ENCODE results near the gene BLOC1S6.

Gene BLOC1S6, protein sequence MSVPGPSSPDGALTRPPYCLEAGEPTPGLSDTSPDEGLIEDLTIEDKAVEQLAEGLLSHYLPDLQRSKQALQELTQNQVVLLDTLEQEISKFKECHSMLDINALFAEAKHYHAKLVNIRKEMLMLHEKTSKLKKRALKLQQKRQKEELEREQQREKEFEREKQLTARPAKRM

DNA sequence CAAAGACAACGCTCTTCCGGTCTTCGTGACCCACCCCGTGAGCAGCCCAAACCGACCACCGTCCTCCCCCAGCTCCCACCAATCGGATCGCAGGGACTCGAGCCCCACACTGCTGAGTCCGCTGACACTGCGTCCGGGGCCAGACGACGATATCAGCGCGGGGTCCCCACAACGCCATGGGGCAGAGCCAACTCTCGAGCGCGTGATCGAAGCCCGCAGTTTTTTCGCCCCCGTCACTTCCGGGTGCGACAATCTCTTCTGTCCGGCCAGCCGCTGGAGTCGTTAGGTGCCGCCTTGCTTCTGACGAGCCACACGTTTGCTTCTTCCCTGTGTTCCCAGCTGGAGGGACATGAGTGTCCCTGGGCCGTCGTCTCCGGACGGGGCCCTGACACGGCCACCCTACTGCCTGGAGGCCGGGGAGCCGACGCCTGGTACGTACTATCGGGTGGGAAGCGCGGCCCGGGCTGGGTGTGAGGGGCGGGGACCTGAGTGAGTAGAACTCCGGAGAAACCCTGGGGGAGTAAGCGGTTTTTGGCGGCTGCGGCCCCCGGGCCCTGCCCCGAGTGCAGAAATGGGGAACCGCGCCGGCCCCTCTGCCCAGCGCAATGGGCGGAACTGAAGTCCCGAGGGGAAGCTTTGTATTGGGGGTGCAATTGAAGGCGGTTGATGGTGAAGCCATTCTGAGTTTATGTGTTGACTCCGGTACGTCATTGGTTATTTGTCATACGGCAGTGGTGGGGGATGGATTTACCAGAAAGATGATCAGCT is at the start of gene BLOC1S6:
TSS of gene BLOC1S6 (plus strand) at position 285 of the 768 bp plus-strand sequence. CDS start at position 350, 65 bp downstream.
- peak; percentile 93 for DNase-seq

DNA sequence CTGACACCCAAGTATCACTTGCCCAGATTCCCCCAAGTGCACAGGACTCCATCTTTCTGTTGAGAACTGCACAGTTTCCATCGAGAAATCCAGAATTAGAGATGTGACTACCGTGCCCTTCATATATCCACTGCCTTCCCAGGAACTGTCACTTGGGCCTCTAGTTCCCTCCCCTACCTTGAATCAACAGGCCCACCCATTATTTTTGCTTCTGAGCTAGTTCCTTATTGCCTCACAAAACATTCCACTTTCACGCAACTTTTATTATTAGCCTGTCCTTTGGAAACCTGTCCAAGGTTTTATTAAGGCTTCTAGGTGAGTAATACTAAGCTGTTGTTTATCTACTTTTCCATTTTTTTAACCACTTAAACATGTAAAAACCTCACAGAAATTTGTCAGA is 47.5 kb upstream of the BLOC1S6 start:
- DNase-seq, result no peak

DNA sequence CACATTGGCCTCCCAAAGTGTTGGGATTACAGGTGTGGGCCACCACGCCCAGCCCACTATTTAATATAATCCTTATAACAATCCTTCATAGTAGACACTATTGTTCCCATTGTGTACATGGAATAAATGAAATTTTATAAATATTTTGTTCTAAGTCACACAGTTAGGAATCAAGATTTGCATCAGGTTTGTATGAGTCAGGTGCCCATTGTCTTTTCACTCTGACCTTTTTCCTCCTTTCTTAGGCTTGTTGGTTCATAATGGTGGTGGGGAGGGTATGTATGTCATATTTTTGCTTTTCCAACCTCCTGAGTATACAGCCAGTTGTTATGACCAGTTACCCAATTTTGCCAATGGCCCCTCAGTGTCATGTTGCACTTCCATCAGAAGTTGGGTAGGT is 46.6 kb upstream of the BLOC1S6 start:
- DNase-seq, result no peak

DNA sequence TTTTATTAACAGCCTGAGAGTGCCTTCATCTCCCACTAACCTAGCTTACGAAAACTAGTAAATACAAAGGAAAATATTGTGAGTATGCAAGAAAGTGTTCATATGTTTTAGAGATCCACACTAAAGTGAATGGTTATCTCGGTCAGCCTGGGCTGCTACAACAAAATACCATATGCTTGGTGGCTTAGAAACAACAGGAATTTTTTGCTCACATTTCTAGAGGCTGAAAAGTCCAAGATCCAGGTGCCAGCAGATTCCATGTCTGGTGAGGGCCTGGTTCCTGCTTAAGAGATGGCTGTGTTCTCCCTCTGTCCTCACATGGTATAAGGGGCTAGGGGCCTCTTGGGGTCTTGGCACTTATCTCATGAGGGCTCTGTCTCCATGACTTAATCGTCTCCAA is 44.1 kb upstream of the BLOC1S6 start:
- DNase-seq, result no peak

DNA sequence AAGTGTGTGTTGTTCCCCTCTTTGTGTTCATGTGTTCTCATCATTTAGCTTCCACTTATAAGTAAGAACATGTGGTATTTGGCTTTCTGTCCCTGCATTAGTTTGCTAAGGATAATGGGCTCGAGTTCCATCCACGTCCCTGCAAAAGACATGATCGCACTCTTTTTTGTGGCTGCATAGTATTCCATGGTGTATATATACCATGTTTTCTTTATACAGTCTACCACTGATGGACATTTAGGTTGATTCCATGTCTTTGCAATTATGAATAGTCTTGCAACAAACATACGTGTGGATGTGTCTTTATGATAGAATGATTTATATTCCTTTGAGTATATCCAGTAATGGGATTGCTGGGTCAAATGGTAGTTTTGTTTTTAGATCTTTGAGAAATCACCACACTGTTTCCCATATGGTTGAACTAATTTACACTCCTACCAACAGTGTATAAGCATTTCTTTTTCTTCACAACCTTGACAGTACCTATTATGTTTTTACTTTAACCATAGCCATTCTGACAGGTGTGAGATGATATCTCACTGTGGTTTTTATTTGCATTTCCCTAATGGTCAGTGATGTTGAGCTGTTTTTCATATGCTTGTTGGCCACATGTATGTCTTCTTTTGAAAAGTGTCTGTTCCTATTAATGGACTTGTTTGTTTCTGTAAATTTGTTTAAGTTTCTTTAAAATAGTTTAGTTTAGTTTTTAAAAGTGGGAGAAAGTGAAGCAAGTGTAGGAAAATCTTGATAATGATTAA is 42.7 kb upstream of the BLOC1S6 start:
- DNase-seq, result no peak

DNA sequence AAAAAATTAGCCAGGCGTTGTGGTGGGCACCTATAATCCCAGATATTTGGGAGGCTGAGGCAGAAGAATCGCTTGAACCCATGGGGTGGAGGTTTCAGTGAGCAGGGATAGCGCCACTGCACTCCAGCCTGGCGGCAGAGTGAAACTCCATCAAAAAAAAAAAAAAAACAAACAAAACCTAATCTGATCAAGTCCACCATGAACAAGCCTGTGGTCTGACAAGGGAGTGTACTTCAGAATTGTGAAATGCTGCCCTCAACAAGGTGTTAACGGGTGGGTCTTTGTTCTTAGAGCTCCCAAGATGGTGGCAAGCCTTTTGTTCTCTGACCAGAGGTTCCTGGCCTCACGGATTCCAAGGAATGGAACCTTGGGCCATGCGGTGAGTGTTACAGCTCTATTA is 40.4 kb upstream of the BLOC1S6 start:
- no peak for DNase-seq

DNA sequence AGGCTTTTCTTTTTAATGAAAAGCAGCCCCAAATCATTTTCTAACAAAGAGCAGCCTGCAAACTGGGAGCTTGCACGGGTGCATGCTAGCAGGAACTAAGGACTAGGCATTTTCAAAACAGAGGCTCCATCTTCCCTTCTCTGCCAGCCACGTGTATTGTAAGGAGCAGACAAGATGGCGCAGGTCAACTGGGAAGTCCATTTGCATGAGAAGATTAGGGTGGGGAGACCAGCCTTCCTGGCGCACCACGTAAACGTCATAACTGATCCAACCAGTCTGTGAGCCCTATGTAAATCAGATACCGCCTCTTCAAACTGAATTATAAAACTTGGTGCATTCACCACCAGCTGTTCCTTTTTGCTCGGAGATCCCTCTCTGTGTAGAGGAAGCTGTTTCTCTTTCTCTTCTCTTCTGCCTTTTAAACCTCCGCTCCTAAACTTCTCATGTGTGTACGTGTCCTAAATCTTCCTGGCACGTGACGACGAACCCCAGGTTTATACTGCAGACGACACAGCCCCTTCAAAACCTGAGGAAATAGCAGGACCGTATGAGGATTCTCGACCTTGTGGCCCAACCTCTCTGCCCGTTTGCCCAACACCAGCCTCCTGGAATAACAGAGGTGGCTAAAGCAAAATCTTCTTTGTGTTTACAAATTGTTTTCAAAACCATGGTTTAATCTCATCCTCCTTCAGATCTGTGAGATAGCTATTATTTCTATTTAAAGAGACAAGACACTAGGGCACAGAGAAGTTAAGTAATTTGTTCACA is 38.2 kb upstream of the BLOC1S6 start:
- no peak for DNase-seq

DNA sequence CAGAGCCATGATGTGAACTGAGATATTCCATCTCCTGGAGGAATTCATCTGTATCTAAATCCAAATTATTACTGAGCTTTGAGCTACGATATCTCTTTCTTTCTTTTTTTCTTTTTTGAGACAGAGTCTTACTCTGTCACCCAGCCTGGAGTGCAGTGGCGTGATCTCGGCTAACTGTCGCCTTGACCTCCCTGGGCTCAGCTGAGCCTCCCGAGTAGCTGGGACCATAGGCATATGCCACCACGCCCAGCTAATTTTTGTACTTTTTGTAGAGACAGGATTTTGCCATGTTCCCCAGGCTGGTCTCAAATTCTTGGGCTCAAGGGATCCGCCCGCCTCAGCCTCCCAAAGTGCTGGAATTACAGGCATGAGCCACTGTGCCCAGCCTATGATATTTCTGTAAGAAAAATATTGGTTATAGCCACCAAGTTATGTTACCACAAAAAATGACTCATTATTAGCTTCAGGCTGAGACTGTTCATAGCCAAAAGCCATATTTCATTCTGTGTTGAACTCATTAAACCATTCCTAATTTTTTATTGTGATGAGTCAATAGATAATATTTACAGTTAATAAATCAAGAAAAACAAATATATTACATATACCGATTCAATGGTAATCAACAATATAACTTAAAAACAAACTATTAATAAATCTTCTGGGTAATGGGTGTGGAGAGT is 37.5 kb upstream of the BLOC1S6 start:
- DNase-seq, result no peak

DNA sequence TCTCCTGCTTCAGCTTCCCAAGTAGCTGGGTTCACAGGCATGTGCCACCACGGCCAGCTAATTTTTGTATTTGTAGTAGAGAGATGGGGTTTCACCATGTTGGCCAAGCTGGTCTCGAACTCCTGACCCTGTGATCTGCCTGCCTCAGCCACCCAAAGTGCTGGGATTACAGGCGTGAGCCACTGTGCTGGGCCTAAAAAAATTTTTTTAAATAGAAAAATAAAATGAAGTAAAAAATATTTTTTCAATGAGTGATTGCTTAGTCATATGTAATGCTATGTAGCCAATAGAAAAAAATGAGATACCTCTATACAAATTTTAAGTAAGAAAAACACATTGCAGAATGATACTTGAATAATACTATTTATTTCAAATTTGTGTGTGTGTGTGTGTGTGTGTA is 36.7 kb upstream of the BLOC1S6 start:
- DNase-seq, result no peak

DNA sequence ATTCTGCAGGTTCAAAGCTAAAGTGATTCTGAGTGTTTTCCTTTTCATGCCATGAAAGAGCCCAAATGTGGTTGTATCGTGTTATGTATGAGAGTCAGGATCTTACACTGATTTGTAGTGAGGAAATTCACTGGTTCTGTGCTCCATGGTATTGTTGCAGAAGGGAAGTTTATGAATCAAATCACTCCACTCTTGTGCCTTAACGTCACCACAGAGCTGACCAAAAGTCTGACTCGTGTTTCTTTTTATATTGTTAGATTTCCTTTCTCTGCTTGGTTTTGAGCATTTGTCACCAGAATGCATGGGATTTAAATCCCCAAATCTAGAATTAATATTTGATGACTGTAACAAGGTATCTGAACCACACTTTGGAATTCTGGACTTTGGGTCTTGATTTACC is 35.5 kb upstream of the BLOC1S6 start:
- no peak for DNase-seq

DNA sequence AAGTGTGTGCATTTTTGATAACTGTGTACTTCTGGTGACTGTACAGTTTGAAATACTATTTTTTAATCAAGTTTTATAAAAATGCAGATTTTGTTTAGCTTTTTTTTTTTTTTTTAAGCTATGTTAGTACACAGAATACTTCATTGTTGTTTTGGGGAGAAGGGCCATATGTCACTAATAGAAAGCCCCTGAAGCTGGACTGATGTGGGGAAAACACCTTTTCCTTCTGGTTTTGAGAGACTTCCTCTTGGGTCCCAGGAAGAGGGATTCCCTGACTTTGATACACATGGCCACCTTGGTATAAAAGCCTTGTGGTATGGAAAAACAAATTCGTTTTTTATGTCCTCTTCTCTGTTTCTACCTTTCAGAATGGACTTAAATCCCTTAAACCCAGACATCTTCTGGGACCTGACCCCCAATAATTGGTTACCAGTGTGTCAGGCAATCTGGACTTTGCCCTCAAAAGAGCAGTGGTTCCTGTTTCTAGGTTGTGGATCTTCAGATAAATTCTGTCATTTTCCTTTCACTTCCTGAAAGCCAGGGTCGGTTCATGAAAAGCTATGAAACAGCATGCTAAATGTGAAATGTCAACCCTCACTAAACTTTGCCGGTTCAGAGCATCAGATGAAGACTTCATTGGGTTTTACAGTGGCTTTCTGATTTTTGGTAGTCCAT is 31.1 kb upstream of the BLOC1S6 start:
- no peak for DNase-seq

DNA sequence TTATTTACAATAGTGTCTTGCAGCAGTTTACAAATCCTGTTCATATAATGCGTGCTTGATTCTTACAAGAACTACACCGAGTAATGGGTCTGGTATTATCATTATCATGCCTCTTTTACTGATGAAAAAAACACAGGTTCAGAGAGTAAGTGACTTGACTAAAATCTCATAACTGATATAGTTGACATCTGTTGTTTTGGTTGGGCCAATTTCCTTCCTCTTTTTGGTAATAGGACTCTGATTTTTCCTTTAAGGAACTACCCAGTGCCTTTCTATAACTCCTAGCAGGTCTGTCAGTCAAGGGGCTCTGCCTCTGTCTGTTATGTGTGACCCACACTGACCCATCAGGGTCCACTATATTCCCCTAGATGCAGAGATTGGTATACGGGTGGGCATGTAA is 14.6 kb upstream of the BLOC1S6 start:
- DNase-seq, result no peak

DNA sequence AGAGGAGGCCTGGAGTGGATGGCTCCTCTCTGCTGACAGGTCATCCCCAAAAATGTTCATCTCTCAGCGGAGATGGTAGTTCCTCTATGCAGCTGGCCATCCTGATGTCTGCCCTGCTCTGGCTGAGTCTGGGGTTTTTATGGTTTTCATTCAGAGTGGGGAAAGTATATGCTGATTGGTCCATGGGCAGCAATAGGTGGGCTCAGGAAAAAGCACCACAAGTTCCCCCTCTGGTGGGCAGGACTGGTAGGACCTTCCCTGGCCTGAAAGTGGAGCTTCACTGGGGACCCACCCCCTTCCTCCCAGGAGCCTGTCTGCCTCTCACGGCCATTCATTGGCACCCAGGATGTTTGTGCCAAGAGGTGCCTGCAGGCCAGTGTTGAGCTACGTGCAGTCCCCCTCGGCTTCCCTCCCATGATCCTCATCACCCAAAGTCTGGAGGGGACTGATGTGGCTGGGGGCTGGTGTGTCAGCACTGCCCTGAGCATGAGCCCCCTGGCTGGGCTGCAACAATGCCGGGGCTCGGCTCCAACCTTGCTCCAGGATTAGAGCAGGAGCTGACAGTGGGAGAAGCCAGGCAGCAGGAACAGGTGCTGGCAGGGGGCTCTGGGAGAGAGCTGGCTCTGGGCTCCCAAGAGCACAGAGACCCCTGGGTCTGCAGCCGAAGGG is 13.1 kb upstream of the BLOC1S6 start:
- DNase-seq, result no peak

DNA sequence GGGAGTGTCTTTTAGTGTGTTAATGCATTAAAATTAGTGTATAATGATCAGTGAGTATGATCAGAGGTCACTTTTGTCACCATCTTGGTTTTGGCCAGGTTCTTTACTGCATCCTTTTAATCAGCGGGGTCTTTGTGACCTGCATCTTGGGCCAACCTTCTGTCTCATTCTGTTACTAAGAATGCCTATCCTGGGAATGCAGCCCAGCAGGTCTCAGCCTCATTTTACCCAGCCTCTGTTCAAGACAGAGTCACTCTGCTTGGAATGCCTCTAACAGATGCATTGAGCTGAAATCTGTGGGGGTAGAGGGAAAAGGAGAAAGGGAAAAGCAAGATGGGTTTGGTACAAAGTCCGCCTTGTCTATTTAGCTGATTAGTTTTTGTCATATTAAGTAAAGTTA is 5.3 kb upstream of the BLOC1S6 start:
- no peak for DNase-seq

DNA sequence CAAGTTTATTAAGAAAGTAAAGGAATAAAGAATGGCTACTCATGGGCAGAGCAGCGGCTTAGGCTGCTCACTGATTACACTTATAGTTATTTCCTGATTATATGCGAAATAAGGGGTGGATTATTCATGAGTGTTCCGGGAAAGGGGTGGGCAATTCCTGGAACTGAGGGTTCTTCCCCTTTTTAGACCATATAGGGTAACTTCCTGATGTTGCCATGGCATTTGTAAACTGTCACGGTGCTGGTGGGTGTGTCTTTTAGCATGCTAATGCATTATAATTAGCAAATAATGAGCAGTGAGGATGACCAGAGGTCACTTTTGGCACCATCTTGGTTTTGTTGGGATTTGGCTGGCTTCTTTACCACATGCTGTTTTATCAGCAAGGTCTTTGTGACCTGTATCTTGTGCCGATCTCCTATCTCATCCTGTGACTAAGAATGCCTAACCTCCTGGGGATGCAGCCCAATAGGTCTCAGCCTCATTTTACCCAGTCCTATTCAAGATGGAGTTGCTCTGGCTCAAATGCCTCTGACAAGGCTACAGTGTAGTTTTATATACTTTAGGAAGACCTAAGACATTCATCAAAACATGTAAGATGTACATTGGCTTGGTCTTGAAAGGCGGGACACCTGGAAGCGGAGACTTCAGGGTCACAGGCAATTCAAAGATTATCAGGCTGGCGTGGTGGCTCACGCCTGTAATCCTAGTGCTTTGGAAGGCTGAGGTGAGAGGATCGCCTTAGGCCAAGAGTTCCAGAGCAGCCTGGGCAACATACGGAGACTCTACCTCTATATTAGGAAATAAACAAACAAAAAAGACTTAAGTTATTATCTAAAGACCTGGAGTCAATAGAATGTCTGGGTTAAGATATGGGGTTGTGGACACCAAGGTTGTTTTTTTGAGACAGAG is 3.2 kb upstream of the BLOC1S6 start:
- no peak for DNase-seq

DNA sequence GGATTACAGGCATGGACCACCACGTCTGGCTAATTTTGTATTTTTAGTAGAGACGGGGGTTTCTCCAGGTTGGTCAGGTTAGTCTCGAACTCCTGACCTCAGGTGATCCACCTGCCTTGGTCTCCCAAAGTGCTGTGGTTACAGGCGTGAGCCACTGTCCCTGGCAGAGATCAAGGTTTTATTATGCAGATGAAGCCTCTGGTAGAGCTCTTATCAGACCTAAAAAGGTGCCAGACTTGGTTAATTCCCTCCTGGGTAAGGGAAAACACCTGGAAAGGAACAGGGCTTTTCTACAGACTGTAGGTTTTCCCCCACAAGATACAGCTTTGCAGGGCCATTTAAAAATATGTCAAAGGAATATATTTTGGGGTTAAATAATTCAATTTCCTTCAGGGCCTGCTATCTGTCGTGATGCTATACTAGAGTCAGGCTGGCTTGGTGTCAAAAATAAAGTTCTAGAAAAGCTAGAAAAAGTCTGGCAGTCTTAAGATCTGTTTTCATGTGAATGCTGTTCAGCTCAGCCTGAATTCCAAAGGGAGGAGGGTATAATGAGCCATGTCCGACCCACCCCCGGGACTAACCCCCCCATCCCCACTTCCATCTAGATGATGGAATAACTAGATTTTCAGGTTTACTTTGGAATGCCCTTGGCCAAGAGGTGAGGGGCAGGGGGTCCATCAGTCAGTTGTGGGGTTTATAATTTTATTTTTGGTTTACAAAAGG is 1.9 kb upstream of the BLOC1S6 start:
- DNase-seq, result no peak

DNA sequence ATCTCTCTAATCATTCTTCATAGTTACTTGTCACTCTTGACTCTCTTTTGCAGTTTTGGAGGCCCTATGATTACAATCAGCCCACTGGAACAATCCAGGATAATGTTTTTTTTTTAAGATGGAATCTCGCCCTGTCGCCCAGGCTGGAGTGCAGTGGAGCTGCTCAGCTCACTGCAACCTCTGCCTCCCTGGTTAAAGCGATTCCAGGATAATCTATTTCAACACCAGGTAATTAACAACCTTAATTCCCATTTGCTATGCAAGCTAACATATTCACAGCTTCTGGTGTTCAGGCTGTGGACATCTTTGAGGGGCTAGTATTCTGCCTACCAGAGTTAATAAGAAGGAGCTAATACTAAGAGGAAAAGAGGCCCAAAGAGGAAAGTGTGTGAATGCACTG is 1.1 kb upstream of the BLOC1S6 start:
- no peak for DNase-seq

DNA sequence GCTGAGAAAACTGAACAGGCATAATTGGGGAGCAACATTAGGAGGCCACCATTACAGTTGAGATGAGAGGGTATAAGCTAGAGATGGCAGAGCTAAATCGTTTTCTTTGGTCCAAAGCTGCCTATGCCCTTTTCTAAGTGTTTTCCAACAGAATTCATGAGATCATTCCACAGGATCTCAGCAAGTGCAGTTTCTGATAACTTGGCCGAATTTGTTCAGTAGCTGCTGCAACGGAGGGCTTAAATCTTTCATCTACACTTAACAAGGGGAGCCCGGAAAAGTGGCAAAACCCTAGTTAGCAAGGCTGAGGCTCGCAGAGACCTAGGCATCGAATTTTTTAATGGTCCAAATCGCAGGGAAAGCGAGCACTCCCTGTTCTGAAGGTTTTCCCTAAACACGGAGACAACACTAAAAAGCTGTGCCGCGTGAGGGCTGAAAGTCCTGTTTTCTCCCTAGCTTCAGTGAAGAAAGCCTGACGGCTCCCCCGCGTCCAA is 531 bp upstream of the BLOC1S6 start:
- DNase-seq, result no peak

DNA sequence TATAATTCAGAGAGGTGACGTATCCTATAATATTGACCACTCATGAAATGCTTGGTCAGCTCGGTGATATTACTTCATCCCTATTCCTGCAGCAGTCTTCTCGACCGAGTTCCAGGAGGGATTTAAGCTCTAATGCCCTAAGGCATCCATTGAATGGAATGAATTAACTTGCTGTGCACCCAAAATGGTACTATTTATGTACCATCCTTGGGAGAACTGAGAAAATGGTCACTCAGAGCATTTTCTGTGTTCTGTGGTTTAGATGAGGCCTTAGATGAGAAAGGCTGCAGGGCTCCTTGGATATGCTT is 638 bp downstream of the BLOC1S6 start:
- no peak for DNase-seq

Measured in NCI-H2171 (cell line).